Stimulated activated naive CD8-positive, alpha-beta T cell treated with anti-CD3 and anti-CD28 coated beads, Interleukin-15, amount 100 ng/mL, for 72 hours (primary cell): Measurements from ENCODE around the gene DNAAF8.
A peak's percentile ranks its signal among the peaks of the same experiment; 100 is the strongest.

Experiments used
- ATAC-seq: fragments of 150-1000 bp; cut with Tn5 transposase; 2 replicates; pipeline ENCODE4 v1.10.0; 2021; ENCODE audit warnings: mild to moderate bottlenecking, moderate library complexity
- DNase-seq, 2 donors: peaks; one replicate each; pipeline ENCODE4 v3.0.0; 2021 to 2022
- H3K27ac Mint-ChIP-seq, 2 donors: one replicate each; pipeline ENCODE4 v1.8.0; 2022; ENCODE audit warnings: mild to moderate bottlenecking in 2 of 2, mixed read lengths in 2 of 2, moderate library complexity in 2 of 2
- H3K27me3 Mint-ChIP-seq: one replicate; pipeline ENCODE4 v1.8.0; 2022; ENCODE audit warnings: mixed read lengths
- H3K4me1 Mint-ChIP-seq: one replicate; pipeline ENCODE4 v1.8.0; 2022; ENCODE audit warnings: mild to moderate bottlenecking, mixed read lengths
- H3K4me3 Mint-ChIP-seq, 2 donors: one replicate each; pipeline ENCODE4 v1.8.0; 2022; ENCODE audit warnings: mild to moderate bottlenecking in 2 of 2, mixed read lengths in 2 of 2, moderate library complexity in 1 of 2
- H3K9me3 Mint-ChIP-seq, 2 donors: one replicate each; pipeline ENCODE4 v1.8.0; 2022; ENCODE audit warnings: mixed read lengths in 2 of 2

DNAAF8 gene

GRCh38 chr16:4734063-4734729 is at the start of gene DNAAF8, which contains the start of gene ANKS3:
TSS of gene DNAAF8 (plus strand) at chr16:4734537. CDS start at chr16:4736515, 1,978 bp downstream.
TSS of gene ANKS3 (minus strand) at chr16:4734271. CDS start at chr16:4730149, 4,122 bp downstream.
- ATAC-seq = peak; percentile 86
- Mint-ChIP-seq H3K4me1 (peaks cover 21% of the 10 kb centered on the region), H3K27ac (peak within 1 kb of the TSS; percentile 78 to 97), H3K4me3 (peak within 1 kb of the TSS; percentile 83 to 95), H3K27me3 (no peaks in the 10 kb centered on the region), H3K9me3 (no peaks in the 10 kb centered on the region)
- peak; percentile 76 to 77 for DNase-seq

- H3K4me3 Mint-ChIP-seq = no peak overlapping the region
- DNase-seq (no peak), ATAC-seq (no peak)
- peaks cover 35% of the 10 kb centered on the region for H3K4me1 Mint-ChIP-seq
- no peaks in the 10 kb centered on the region for H3K27me3 Mint-ChIP-seq
- H3K27ac Mint-ChIP-seq = peak overlapping the region; percentile 12 to 89
- no peaks in the 10 kb centered on the region for H3K9me3 Mint-ChIP-seq
Observed at GRCh38 chr16:4684763-4685162, 49.6 kb upstream of the DNAAF8 start.

- Mint-ChIP-seq H3K4me1 (peaks cover 31% of the 10 kb centered on the region), H3K4me3 (no peak overlapping the region), H3K27me3 (no peaks in the 10 kb centered on the region), H3K9me3 (no peaks in the 10 kb centered on the region), H3K27ac (peak overlapping the region; percentile 12 to 89)
- ATAC-seq (no peak), DNase-seq (no peak)
Observed at GRCh38 chr16:4685292-4685691, 49.0 kb upstream of the DNAAF8 start.

GRCh38 chr16:4685776-4686496 is 48.4 kb upstream of the DNAAF8 start:
- ATAC-seq (no peak), DNase-seq (no peak)
- peaks cover 26% of the 10 kb centered on the region for H3K4me1 Mint-ChIP-seq
- no peaks in the 10 kb centered on the region for H3K27me3 Mint-ChIP-seq
- peak overlapping the region in 1 of 2 donors; percentile 19 for H3K27ac Mint-ChIP-seq
- no peak overlapping the region for H3K4me3 Mint-ChIP-seq
- H3K9me3 Mint-ChIP-seq = no peaks in the 10 kb centered on the region

GRCh38 chr16:4686497-4687210 is 47.7 kb upstream of the DNAAF8 start:
- ATAC-seq (no peak), DNase-seq (no peak)
- H3K4me1 Mint-ChIP-seq = peaks cover 24% of the 10 kb centered on the region
- peak overlapping the region in 1 of 2 donors; percentile 83 for H3K27ac Mint-ChIP-seq
- H3K4me3 Mint-ChIP-seq = no peak overlapping the region
- no peaks in the 10 kb centered on the region for H3K27me3 Mint-ChIP-seq
- H3K9me3 Mint-ChIP-seq = no peaks in the 10 kb centered on the region

- no peaks in the 10 kb centered on the region for H3K27me3 Mint-ChIP-seq
- no peak overlapping the region for H3K4me3 Mint-ChIP-seq
- no peak overlapping the region for H3K27ac Mint-ChIP-seq
- no peak for ATAC-seq
- peaks cover 21% of the 10 kb centered on the region for H3K4me1 Mint-ChIP-seq
- no peaks in the 10 kb centered on the region for H3K9me3 Mint-ChIP-seq
- no peak for DNase-seq
Observed at GRCh38 chr16:4687416-4687815, 46.9 kb upstream of the DNAAF8 start.

- Mint-ChIP-seq H3K9me3 (no peaks in the 10 kb centered on the region), H3K27ac (no peak overlapping the region), H3K4me3 (no peak overlapping the region), H3K27me3 (no peaks in the 10 kb centered on the region), H3K4me1 (peaks cover 21% of the 10 kb centered on the region)
- no peak for ATAC-seq
- DNase-seq = no peak
Observed at GRCh38 chr16:4687946-4688673, 46.2 kb upstream of the DNAAF8 start.

- no peak overlapping the region for H3K27ac Mint-ChIP-seq
Observed at GRCh38 chr16:4688674-4689045, 45.7 kb upstream of the DNAAF8 start.

GRCh38 chr16:4689091-4689671 is 45.2 kb upstream of the DNAAF8 start:
- no peaks in the 10 kb centered on the region for H3K27me3 Mint-ChIP-seq
- H3K4me3 Mint-ChIP-seq = no peak overlapping the region
- peaks cover 18% of the 10 kb centered on the region for H3K4me1 Mint-ChIP-seq
- DNase-seq (no peak), ATAC-seq (no peak)
- H3K9me3 Mint-ChIP-seq = no peaks in the 10 kb centered on the region
- H3K27ac Mint-ChIP-seq = no peak overlapping the region

More at GRCh38 chr16:4688674-4689045, 45.7 kb upstream of the DNAAF8 start:
- ATAC-seq (no peak), DNase-seq (no peak)
- no peaks in the 10 kb centered on the region for H3K9me3 Mint-ChIP-seq
- peaks cover 18% of the 10 kb centered on the region for H3K4me1 Mint-ChIP-seq
- H3K4me3 Mint-ChIP-seq = no peak overlapping the region
- no peaks in the 10 kb centered on the region for H3K27me3 Mint-ChIP-seq

- H3K4me1 Mint-ChIP-seq = peaks cover 26% of the 10 kb centered on the region
- H3K9me3 Mint-ChIP-seq = no peaks in the 10 kb centered on the region
- H3K4me3 Mint-ChIP-seq = no peak overlapping the region
- no peaks in the 10 kb centered on the region for H3K27me3 Mint-ChIP-seq
- H3K27ac Mint-ChIP-seq = peak overlapping the region in 1 of 2 donors; percentile 34
- no peak for ATAC-seq
- DNase-seq = no peak
Observed at GRCh38 chr16:4689864-4690704, 44.3 kb upstream of the DNAAF8 start.

- ATAC-seq = no peak
- no peaks in the 10 kb centered on the region for H3K27me3 Mint-ChIP-seq
- H3K27ac Mint-ChIP-seq = peak overlapping the region in 1 of 2 donors; percentile 50
- DNase-seq = no peak
- H3K9me3 Mint-ChIP-seq = no peaks in the 10 kb centered on the region
- H3K4me3 Mint-ChIP-seq = peak overlapping the region in 1 of 2 donors; percentile 21
- H3K4me1 Mint-ChIP-seq = peaks cover 36% of the 10 kb centered on the region
Observed at GRCh38 chr16:4690946-4691665, 43.2 kb upstream of the DNAAF8 start.

- Mint-ChIP-seq H3K4me3 (peak overlapping the region; percentile 21 to 47), H3K4me1 (peaks cover 43% of the 10 kb centered on the region), H3K9me3 (no peaks in the 10 kb centered on the region), H3K27me3 (no peaks in the 10 kb centered on the region), H3K27ac (peak overlapping the region in 1 of 2 donors; percentile 48)
- DNase-seq (no peak), ATAC-seq (no peak)
Observed at GRCh38 chr16:4691666-4692412, 42.5 kb upstream of the DNAAF8 start.
